Trophoblast cell (in vitro differentiated cells and primary cell): ENCODE results near the gene KRT9.

Source experiments
- DNase-seq, 2 donors: peaks; one replicate each; pipeline ENCODE4 v3.0.0-alpha.2; 2016
- H2AFZ ChIP-seq: 2 replicates; pipeline ENCODE4 v1.6.1; 2013; ENCODE audit warnings: low read length, moderate library complexity, mild to moderate bottlenecking; ENCODE audit not compliant: insufficient read depth, poor library complexity
- H2AK5ac ChIP-seq: 2 replicates; pipeline ENCODE4 v1.6.1; 2013; ENCODE audit warnings: mild to moderate bottlenecking, low read length
- H2BK120ac ChIP-seq: 2 replicates; pipeline ENCODE4 v1.6.1; 2013; ENCODE audit warnings: low read length, mild to moderate bottlenecking, moderate library complexity; ENCODE audit not compliant: insufficient read depth, poor library complexity
- H2BK12ac ChIP-seq: 2 replicates; pipeline ENCODE4 v1.6.1; 2013; ENCODE audit warnings: mild to moderate bottlenecking, low read length, moderate library complexity
- H2BK5ac ChIP-seq: 2 replicates; pipeline ENCODE4 v1.6.1; 2013; ENCODE audit warnings: low read length, low read depth, moderate library complexity, mild to moderate bottlenecking; ENCODE audit not compliant: poor library complexity
- H3K14ac ChIP-seq: 2 replicates; pipeline ENCODE4 v1.6.1; 2013; ENCODE audit warnings: mild to moderate bottlenecking, low read length
- H3K18ac ChIP-seq: 2 replicates; pipeline ENCODE4 v1.6.1; 2013; ENCODE audit warnings: mild to moderate bottlenecking, low read length
- H3K23ac ChIP-seq: 2 replicates; pipeline ENCODE4 v1.6.1; 2013; ENCODE audit warnings: low read length
- H3K27ac ChIP-seq: 2 replicates; pipeline ENCODE4 v1.5.1; 2013; ENCODE audit warnings: low read depth, mild to moderate bottlenecking, inconsistent platforms, low read length, moderate library complexity
- H3K27me3 ChIP-seq: 2 replicates; pipeline ENCODE4 v1.6.1; 2013; ENCODE audit warnings: inconsistent platforms, mild to moderate bottlenecking, low read length, moderate library complexity; ENCODE audit not compliant: insufficient read depth
- H3K36me3 ChIP-seq, 2 experiments: 1 replicate in 1 of 2; 2 replicates in 1 of 2; pipeline ENCODE4 v1.6.1; 2013; ENCODE audit warnings: low read length in 2 of 2, mild to moderate bottlenecking in 2 of 2, moderate library complexity in 1 of 2; ENCODE audit not compliant: insufficient read depth in 2 of 2, control insufficient read depth in 1 of 2
- H3K4ac ChIP-seq: 2 replicates; pipeline ENCODE4 v1.6.1; 2013; ENCODE audit warnings: low read depth, mild to moderate bottlenecking, low read length, moderate library complexity
- H3K4me1 ChIP-seq, 2 experiments: 1 replicate in 1 of 2; 2 replicates in 1 of 2; pipeline ENCODE4 v1.6.1; 2013; ENCODE audit warnings: low read length in 2 of 2, mild to moderate bottlenecking in 2 of 2, moderate library complexity in 1 of 2; ENCODE audit not compliant: insufficient read depth in 2 of 2, control insufficient read depth in 1 of 2
- H3K4me2 ChIP-seq: 2 replicates; pipeline ENCODE4 v1.6.1; 2013; ENCODE audit warnings: inconsistent platforms, mild to moderate bottlenecking, low read length, moderate library complexity
- H3K4me3 ChIP-seq: 2 replicates; pipeline ENCODE4 v1.5.1; 2013; ENCODE audit warnings: mild to moderate bottlenecking, low read depth, low read length, inconsistent platforms
- H3K79me1 ChIP-seq: one replicate; pipeline ENCODE4 v1.6.1; 2013; ENCODE audit warnings: low read length
- H3K79me2 ChIP-seq: 2 replicates; pipeline ENCODE4 v1.6.1; 2013; ENCODE audit warnings: low read length, mild to moderate bottlenecking; ENCODE audit not compliant: control insufficient read depth, insufficient read depth, poor library complexity
- H3K9ac ChIP-seq: 2 replicates; pipeline ENCODE4 v1.6.1; 2013; ENCODE audit warnings: mild to moderate bottlenecking, low read length
- H3K9me3 ChIP-seq: 2 replicates; pipeline ENCODE4 v1.6.1; 2013; ENCODE audit warnings: low read depth, mild to moderate bottlenecking, control low read depth, inconsistent platforms, low read length; ENCODE audit not compliant: insufficient read depth
- H4K12ac ChIP-seq: 2 replicates; pipeline ENCODE4 v1.6.1; 2013; ENCODE audit warnings: low read depth, mild to moderate bottlenecking, low read length, moderate library complexity
- H4K8ac ChIP-seq: 2 replicates; pipeline ENCODE4 v1.6.1; 2013; ENCODE audit warnings: low read depth, mild to moderate bottlenecking, low read length, moderate library complexity
- H4K91ac ChIP-seq: one replicate; pipeline ENCODE4 v1.6.1; 2013; ENCODE audit warnings: low read depth, mild to moderate bottlenecking, low read length, moderate library complexity
- WGBS: extraction: QIAGEN DNeasy Blood & Tissue Kit; methylation state at CpG from one replicate; pipeline ENCODE4 v1.1.7; 2013; ENCODE audit warnings: missing lambda C conversion rate; ENCODE audit not compliant: insufficient read length, insufficient coverage; ENCODE audit errors: extremely low coverage; 5-methylcytosine and 5-hydroxymethylcytosine counted together

Gene KRT9

DNA sequence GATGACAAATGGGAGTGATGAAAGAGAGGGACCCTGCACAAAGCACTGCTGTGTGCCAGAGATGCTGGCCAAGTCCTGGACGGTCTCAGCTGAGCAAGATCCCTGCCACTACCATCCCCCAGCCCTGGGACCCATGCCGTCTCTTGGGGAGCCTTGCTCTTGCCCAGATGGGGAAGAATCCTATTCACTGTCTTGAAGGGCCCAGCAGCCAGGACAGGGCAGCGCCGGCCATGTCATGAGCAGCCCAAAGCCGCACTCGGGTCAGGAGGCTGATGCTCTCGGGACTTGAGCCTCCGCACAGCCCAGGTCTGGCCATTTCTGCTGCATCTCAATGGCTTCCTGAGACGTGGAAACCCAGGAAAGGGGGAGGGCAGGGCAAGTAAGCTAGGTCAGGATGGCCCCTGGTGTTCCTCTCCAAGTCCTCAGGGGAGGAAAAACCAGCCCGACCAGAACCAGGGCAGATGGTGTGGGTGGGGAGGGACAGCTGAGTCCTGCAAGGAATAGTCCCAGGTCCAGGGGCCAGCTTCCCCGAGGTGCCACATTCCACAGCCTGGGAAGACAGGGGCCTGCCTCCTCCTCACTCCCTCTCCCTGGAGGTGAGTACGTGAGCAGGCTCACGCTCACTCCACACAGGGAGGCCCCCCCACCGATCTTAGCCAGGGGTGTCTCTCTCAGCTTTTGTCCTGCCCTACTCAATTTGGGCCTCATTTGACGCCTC, 35.9 kb downstream of the KRT9 start:
- DNase-seq: peak; percentile 98
- Histone ChIP-seq H3K4me3 (no peak overlapping the region), H2BK12ac (peak overlapping the region; percentile 97), H3K27ac (peak overlapping the region; percentile 94), H2BK5ac (peak overlapping the region; percentile 87), H3K4me2 (peak overlapping the region; percentile 44), H2BK120ac (peak overlapping the region; percentile 97), H2AFZ (peak overlapping the region; percentile 21), H3K9me3 (no peaks in the 10 kb centered on the region), H3K36me3 (no peaks in the 10 kb centered on the region), H2AK5ac (peak overlapping the region; percentile 97), H3K14ac (peak overlapping the region; percentile 75), H3K79me1 (peaks cover 27% of the 10 kb centered on the region), H4K91ac (peak overlapping the region; percentile 96), H3K9ac (no peak overlapping the region), H3K4me1 (peaks cover 48 to 61% of the 10 kb centered on the region in 2 experiments), H3K18ac (peak overlapping the region; percentile 92), H3K4ac (peak overlapping the region; percentile 89), H3K79me2 (peaks cover 5% of the 10 kb centered on the region), H3K27me3 (no peaks in the 10 kb centered on the region), H4K12ac (no peak overlapping the region), H3K23ac (no peak overlapping the region), H4K8ac (peak overlapping the region; percentile 57)
- WGBS: no CpG with 5 or more reads among the region's 15 CpGs

DNA sequence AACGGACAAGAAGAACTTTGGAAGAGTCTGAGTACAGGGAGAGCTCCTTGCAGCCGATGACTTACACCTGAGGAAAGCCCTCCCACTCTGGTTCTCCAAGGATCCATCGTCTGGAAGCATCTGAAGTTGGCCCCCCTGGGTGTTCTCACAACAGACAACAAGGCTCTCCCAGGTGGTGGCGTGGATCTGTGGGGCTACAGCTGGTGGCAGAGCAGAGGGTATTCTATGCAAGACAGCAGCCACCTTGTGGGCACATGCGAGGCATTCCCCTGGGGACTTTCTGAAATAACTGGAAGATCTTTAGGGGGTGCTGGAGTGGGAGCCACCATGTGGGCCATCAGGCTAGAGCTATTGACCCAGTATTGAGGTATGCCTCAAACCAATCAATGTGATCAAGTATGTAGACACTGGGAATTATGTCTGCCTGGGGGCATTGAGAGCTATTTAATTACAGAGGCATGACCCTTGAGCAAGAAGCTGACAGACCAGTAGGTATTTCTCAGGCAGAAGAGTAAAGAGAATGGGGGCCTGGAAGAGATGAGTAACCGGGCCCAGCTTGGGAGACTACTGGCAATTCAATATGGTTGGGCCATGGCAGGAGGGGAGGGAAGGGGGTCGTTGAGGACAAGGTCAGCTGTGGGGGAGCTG, 36.8 kb downstream of the KRT9 start:
- peaks cover 56 to 63% of the 10 kb centered on the region in 2 experiments for H3K4me1 ChIP-seq
- WGBS: no CpG with 5 or more reads among the region's 7 CpGs
- no peak overlapping the region for H4K12ac ChIP-seq
- peak overlapping the region; percentile 83 for H2BK5ac ChIP-seq
- no peak overlapping the region for H3K4ac ChIP-seq
- no peaks in the 10 kb centered on the region for H3K9me3 ChIP-seq
- peak overlapping the region; percentile 15 for H4K8ac ChIP-seq
- peak overlapping the region; percentile 94 for H4K91ac ChIP-seq
- H2AFZ ChIP-seq: no peak overlapping the region
- H3K79me2 ChIP-seq: peaks cover 5% of the 10 kb centered on the region
- H3K14ac ChIP-seq: peak overlapping the region; percentile 62
- no peak overlapping the region for H3K9ac ChIP-seq
- H2BK120ac ChIP-seq: peak overlapping the region; percentile 90
- no peak overlapping the region for H3K4me3 ChIP-seq
- H3K36me3 ChIP-seq: no peaks in the 10 kb centered on the region
- H3K27ac ChIP-seq: peak overlapping the region; percentile 94
- H2AK5ac ChIP-seq: no peak overlapping the region
- peak; percentile 59 to 70 for DNase-seq
- H2BK12ac ChIP-seq: peak overlapping the region; percentile 23
- no peak overlapping the region for H3K18ac ChIP-seq
- no peak overlapping the region for H3K23ac ChIP-seq
- H3K79me1 ChIP-seq: peaks cover 32% of the 10 kb centered on the region
- no peak overlapping the region for H3K4me2 ChIP-seq
- no peaks in the 10 kb centered on the region for H3K27me3 ChIP-seq

DNA sequence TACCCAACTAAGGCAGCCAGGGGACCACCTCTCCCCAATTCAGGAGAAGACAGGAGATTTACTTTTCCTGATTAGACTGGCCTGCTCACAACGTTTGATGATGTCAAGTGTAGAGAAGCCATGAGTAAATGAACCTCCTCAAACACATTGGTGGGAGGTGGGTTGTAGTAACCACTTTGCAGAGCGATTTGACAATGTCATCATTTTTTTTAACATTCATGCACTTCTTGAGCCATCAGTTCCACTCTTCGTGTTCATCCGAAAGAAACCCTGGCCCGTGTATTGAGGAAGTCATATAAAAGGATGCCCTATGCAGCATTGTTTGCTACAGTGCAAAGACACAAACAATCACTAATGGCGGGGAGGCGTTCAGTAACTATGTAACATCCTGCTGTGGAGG, 38.2 kb downstream of the KRT9 start:
- H3K27me3 ChIP-seq: no peaks in the 10 kb centered on the region
- H3K9me3 ChIP-seq: no peaks in the 10 kb centered on the region
- H3K4me1 ChIP-seq: peaks cover 60 to 65% of the 10 kb centered on the region in 2 experiments
- peak overlapping the region; percentile 16 for H2AK5ac ChIP-seq
- DNase-seq: no peak
- no peak overlapping the region for H3K9ac ChIP-seq
- no peak overlapping the region for H3K23ac ChIP-seq
- peaks cover 9% of the 10 kb centered on the region for H3K79me2 ChIP-seq
- H2BK12ac ChIP-seq: peak overlapping the region; percentile 9
- peaks cover 39% of the 10 kb centered on the region for H3K79me1 ChIP-seq
- no peak overlapping the region for H2BK5ac ChIP-seq
- H3K4me3 ChIP-seq: no peak overlapping the region
- no peak overlapping the region for H3K14ac ChIP-seq
- peak overlapping the region; percentile 23 for H2BK120ac ChIP-seq
- H3K4me2 ChIP-seq: no peak overlapping the region
- H4K8ac ChIP-seq: no peak overlapping the region
- WGBS: no CpG with 5 or more reads among the region's 7 CpGs
- no peak overlapping the region for H3K18ac ChIP-seq
- H3K4ac ChIP-seq: no peak overlapping the region
- H4K12ac ChIP-seq: no peak overlapping the region
- H2AFZ ChIP-seq: no peak overlapping the region
- H4K91ac ChIP-seq: peak overlapping the region; percentile 65
- H3K27ac ChIP-seq: no peak overlapping the region
- H3K36me3 ChIP-seq: no peaks in the 10 kb centered on the region

DNA sequence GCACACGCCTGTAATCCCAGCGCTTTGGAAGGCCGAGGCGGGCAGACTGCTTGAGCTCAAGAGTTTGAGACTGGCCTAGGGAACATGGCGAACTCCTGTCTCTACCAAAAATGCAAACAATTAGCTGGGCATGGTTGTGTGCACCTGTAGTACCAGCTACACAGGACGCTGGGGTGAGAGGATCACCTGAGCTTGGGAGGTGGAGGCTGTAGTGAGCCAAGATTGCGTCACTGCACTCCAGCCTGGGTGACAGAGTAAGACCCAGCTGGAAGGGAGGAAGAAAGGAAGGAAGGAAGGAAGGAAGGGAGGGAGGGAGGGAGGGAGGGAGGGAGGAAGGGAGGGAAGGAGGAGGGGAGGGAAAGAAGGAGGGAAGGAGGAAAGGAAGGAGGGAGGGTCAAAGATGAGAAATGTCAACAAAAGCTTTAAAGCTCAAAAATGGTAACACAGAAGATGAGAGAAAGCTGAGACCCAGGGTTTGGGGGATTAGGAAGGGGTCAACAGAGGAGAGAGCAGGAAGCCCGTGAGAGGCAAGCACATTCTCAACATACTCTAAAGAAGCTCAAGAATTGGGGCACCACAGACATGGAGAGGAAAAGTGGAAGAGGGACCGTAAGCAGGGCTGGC, 38.8 kb downstream of the KRT9 start:
- H3K9me3 ChIP-seq: no peaks in the 10 kb centered on the region
- H3K27ac ChIP-seq: no peak overlapping the region
- no peak for DNase-seq
- H3K18ac ChIP-seq: no peak overlapping the region
- H2BK120ac ChIP-seq: peak overlapping the region; percentile 23
- H3K23ac ChIP-seq: no peak overlapping the region
- H3K14ac ChIP-seq: no peak overlapping the region
- no peak overlapping the region for H3K4me3 ChIP-seq
- peaks cover 43% of the 10 kb centered on the region for H3K79me1 ChIP-seq
- H3K9ac ChIP-seq: no peak overlapping the region
- no peak overlapping the region for H2BK5ac ChIP-seq
- peak overlapping the region; percentile 65 for H4K91ac ChIP-seq
- peaks cover 9% of the 10 kb centered on the region for H3K79me2 ChIP-seq
- no CpG with 5 or more reads among the region's 9 CpGs for WGBS
- no peak overlapping the region for H4K12ac ChIP-seq
- H3K36me3 ChIP-seq: no peaks in the 10 kb centered on the region
- no peak overlapping the region for H2AFZ ChIP-seq
- H2AK5ac ChIP-seq: peak overlapping the region; percentile 16
- no peaks in the 10 kb centered on the region for H3K27me3 ChIP-seq
- peak overlapping the region; percentile 51 for H2BK12ac ChIP-seq
- H3K4me1 ChIP-seq: peaks cover 56 to 63% of the 10 kb centered on the region in 2 experiments
- no peak overlapping the region for H3K4me2 ChIP-seq
- H3K4ac ChIP-seq: no peak overlapping the region
- no peak overlapping the region for H4K8ac ChIP-seq
